CD1c-positive myeloid dendritic cell (primary cell): Measurements from ENCODE around the gene PPP2R2C.

Experiments
- DNase-seq: peaks from one replicate; pipeline ENCODE4 v3.0.0-alpha.2; 2016; ENCODE audit errors: extremely low spot score

PPP2R2C gene

DNA sequence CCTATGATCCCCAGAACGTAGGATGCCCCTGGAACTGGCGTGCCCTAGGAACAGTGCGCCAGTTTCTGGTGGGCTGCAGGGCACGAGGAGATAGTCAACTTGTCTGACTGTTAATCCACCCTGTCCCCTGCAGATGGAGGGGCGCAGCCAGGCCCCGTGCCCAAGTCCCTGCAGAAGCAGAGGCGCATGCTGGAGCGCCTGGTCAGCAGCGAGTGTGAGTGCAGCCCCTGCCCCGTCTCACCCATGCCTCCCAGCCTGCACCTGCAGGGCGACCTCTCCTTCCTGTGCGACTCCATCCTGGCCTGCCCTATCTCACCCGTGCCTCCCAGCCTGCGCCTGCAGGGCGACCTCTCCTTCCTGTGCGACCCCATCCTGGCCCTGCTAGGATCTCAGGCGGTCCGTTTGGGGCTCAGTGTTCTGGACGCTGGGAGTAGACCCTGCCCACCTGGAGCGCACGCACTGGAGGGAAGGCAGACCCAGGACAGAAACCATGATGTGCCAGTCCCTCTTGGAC is 180.6 kb downstream of the PPP2R2C start:
- DNase-seq: no peak

DNA sequence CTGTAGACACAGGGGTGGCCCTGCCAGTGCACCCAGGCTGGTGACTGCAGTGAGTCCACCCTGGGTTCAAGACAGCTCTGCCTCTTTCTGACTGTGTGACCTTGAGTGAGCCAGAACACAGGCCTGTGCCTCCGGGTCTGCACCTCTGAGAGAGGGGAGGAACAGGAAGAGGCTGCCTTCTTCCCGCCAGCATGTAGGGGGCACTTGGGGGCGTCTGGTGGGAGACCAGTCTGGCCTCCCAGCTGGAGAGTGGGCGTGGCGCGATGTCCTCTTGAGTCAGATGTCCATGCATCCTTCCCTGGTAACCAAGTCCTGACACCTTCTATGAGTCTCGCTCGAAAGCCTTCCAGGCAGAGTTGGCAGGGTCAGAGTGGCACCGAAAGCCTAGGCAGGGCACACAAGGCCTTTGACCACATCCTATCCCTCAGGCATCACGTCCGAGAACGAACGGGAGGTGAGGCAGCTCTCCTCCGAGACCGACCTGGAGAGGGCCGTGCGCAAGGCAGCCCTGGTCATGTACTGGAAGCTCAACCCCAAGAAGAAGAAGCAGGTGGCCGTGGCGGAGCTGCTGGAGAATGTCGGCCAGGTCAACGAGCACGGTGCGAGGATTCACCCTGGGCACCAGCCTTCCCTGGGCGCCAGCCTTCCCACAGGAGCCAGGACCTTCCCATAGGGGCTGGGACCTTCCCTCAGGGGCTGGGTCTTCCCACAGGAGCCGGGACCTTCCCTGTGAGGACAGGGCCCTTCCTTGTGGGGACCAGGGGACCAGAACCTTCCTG is 181.5 kb downstream of the PPP2R2C start:
- DNase-seq: no peak

- no peak for DNase-seq
Measured at GRCh38 chr4:6290256-6290655, 182.2 kb downstream of the PPP2R2C start.

GRCh38 chr4:6288871-6289270 is 183.5 kb downstream of the PPP2R2C start:
- DNase-seq: no peak

GRCh38 chr4:6288342-6288741 is 184.1 kb downstream of the PPP2R2C start:
- DNase-seq: no peak

- no peak for DNase-seq
Measured at GRCh38 chr4:6287017-6287788, 185.2 kb downstream of the PPP2R2C start.

DNA sequence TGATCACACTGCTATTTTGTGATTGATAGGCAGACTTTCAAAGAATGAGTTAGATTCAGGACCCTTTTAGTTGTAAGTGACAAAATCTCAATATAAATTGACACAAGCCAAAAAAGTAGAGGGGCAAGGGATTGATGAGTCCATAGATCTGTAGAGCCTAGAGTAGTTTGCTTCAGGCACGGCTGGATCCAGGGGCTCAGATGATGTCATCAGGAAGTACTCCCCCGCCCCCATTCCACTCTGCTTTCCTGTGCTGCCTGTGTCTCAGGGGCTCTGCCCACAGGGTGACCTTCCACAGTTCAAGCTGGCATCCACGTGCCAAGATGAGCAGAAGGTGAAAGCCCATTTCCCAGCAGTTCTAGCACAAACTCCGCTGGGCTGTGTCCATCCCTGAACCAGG is 189.1 kb downstream of the PPP2R2C start:
- no peak for DNase-seq

- DNase-seq: no peak
Measured at GRCh38 chr4:6282314-6282771, 190.1 kb downstream of the PPP2R2C start.

GRCh38 chr4:6281436-6282313 is 190.7 kb downstream of the PPP2R2C start:
- DNase-seq: no peak

DNA sequence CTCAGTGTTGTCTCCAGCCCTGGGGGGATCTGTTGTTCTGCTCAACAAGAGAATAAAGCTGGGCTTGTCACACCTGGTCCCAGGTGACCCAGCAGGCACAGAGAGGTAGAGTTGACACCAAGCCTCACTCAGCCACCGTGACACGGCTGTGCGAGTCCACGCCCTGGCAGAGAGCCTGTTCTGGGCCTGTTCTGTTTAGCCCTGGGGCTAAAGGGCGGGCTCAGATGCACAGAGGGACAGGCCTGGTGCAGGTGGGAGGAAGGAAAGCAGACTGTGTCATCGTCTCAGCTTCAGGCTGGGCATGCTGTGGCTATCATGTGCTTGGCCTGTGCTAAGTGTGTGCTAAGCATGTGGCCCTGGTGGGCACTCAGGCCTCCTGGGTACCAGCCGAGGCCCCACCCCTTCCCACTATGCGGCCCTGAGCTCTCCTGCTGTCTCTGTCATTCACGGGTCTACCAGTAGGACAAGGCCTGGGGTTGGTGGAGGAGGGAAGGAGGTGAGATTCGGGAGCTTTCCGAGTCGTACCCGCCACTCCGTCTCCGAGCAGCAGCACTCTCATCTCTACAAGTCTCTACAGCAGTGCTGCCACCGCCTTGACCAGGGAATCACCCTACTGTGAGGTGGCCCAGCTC is 191.9 kb downstream of the PPP2R2C start:
- DNase-seq: no peak

GRCh38 chr4:6279582-6280289 is 192.7 kb downstream of the PPP2R2C start:
- DNase-seq: no peak

- no peak for DNase-seq
Measured at GRCh38 chr4:6278801-6279197, 193.6 kb downstream of the PPP2R2C start.

- DNase-seq: no peak
Measured at GRCh38 chr4:6277935-6278800, 194.2 kb downstream of the PPP2R2C start.

DNA sequence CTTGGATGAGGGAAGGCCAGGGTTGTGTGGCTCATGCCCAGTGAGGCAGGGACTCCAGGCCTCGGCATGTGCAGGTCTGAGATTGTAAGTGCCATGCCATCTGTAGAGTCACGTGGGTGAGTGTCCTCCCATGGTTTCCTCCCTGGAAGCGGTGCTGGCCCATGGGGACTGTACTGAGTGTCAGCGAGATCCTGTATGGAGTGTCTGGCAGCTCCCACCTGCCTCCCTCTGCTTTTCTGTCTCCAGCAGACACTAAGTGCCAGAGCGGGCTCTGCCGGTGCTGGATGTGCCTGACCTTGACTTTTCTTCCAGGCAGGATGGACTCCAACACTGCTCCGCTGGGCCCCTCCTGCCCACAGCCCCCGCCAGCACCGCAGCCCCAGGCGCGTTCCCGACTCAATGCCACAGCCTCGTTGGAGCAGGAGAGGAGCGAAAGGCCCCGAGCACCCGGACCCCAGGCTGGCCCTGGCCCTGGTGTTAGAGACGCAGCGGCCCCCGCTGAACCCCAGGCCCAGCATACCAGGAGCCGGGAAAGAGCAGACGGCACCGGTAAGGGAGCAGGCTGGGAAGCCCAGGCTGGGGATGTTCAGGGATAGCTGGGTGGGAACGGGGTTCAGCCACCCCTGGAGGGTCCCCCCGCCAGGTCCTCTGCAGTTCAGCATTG is 195.1 kb downstream of the PPP2R2C start:
- no peak for DNase-seq

GRCh38 chr4:6275898-6276806 is 196.3 kb downstream of the PPP2R2C start:
- DNase-seq: no peak

GRCh38 chr4:6275351-6275750 is 197.1 kb downstream of the PPP2R2C start:
- no peak for DNase-seq

GRCh38 chr4:6273661-6273990 is 198.8 kb downstream of the PPP2R2C start:
- DNase-seq: no peak
